Measurements from ENCODE around the gene GORAB. TPM values are rescaled to one million over a fixed set of nuclear protein-coding genes. Genes with fewer than 3 reads are reported as not detected.

Gene GORAB
- total and polyA plus RNA-seq, 9 of the 15 experiments (the other 6 are each of a cell fraction or from before 2014, with no cell fraction given) = 4.4 to 12.9 (median 8.9) TPM

DNA sequence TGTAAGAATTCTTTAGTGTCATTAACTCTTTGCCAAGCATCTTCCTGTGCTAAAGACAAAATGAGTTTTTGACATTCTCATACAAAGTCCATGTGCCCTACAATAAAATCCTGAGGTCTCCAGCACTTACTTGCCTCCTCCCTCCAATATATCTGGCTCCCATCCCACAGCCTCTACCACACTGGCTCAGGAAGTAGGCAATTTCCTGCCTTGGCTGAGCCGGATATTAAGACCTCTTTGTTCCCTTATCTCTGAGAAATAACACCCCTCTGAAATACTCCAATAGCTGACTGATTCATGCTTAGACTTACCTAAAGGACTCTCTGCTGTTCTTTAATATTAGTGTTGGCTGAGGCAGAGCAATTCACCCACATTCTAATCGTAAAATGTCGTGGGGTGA, 37.6 kb upstream of the GORAB start (continued):
- TF ChIP-seq, protein P1, sequence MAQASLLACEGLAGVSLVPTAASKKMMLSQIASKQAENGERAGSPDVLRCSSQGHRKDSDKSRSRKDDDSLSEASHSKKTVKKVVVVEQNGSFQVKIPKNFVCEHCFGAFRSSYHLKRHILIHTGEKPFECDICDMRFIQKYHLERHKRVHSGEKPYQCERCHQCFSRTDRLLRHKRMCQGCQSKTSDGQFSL (CRISPR knock-in tag; IDR thresholded peaks at IDR 0.05) = no peak
- TF ChIP-seq, protein P1 (tag; IDR thresholded peaks at IDR 0.05) = no peak
- no peak for TF ChIP-seq MYC (IDR thresholded peaks at IDR 0.05; ENCODE audit: low read depth, low read length)
- TF ChIP-seq MYC (CRISPR knock-in tag; IDR thresholded peaks at IDR 0.05; ENCODE audit: borderline replicate concordance, low read depth) = no peak
- no peak for TF ChIP-seq HNRNPLL (IDR thresholded peaks at IDR 0.05; ENCODE audit: low read depth, low read length, poor library complexity, severe bottlenecking)
- TF ChIP-seq ZNF584 (CRISPR knock-in tag; IDR thresholded peaks at IDR 0.05; ENCODE audit: low read depth) = no peak

DNA sequence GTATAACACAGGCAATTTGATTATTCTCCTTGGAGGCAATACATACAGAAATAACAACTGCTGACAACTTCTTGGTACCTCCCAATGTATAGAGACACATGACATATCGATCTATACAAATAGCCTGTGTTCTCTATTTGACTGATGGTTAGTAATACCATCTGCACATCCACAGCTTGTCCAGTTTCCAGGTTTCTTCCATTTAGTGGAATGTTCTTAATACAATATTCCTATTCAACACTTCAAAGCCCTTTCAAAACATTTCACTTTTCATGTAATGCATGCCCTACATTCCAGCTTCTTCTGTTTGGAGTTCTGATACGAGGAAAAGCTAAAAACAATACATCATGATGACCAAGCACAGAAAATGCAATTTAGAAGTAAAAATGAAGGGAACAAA, 37.0 kb upstream of the GORAB start:
- Histone ChIP-seq H3K9me3 (replicated peaks; ENCODE audit: control insufficient read depth, insufficient read depth, low read depth, low read length) (no peaks in the 10 kb centered on the region), H3K9ac (ENCODE audit: insufficient read depth in 1 of 2, low read depth in 2 of 2, low read length in 2 of 2) (no peak overlapping the region), H3K27me3 (ENCODE audit: control insufficient read depth in 2 of 2, insufficient read depth in 2 of 2, low read length in 2 of 2) (no peaks in the 10 kb centered on the region), H3K9me1 (ENCODE audit: control insufficient read depth, insufficient read depth, low read length) (no peaks in the 10 kb centered on the region), H3K4me1 (replicated peaks in 1 of 2; ENCODE audit: control insufficient read depth in 2 of 2, insufficient read depth in 2 of 2, low read length in 2 of 2) (no peaks in the 10 kb centered on the region), H3K4me3 (no peak overlapping the region), H3K4me2 (ENCODE audit: insufficient read depth, low read length) (no peak overlapping the region), H4K20me1 (replicated peaks; ENCODE audit: control insufficient read depth, insufficient read depth, low read length) (no peaks in the 10 kb centered on the region), H3K36me3 (ENCODE audit: control insufficient read depth, insufficient read depth, low read length) (no peaks in the 10 kb centered on the region), H3K79me2 (ENCODE audit: control insufficient read depth, insufficient read depth, low read length) (no peaks in the 10 kb centered on the region), H3K27ac (ENCODE audit: extremely low read depth, low read depth, low read length) (no peak overlapping the region), H2AFZ (ENCODE audit: low read depth, low read length) (no peak overlapping the region)
- in situ Hi-C loops (cut with MboI) (no loop called here), intact Hi-C loops (cut with micrococcal nuclease) (no loop called here)
- TF ChIP-seq ZFPM2 (CRISPR knock-in tag; IDR thresholded peaks at IDR 0.05) = no peak
- ChIA-PET CTCF (ENCODE audit: low intra/inter-chr PET ratio) (no interaction called here), POLR2A (no interaction called here)
- DNase-seq (ENCODE audit: extremely low read depth in 1 of 4, low spot score in 3 of 4) = no peak
- 0% methylated on average over 2 of the region's 2 CpGs for WGBS (ENCODE audit: insufficient coverage, low coverage, missing lambda C conversion rate)
- no TSS peak for BruUV-seq (replicated peaks)
- ATAC-seq = no peak
- FAIRE-seq = no peak

All from K562 (cell line).